GM21423 (cell line): ENCODE results near the gene MYOCOS.

Source experiments
- ATAC-seq: cut with Tn5 transposase; IDR thresholded peaks from one replicate; pipeline ENCODE4 v1.9.1; 2021; ENCODE audit warnings: mild to moderate bottlenecking, moderate library complexity; ENCODE audit not compliant: unreplicated experiment

MYOCOS gene

GRCh38 chr1:171623651-171624331 lies 1.7 kb downstream of the MYOCOS start:
- ATAC-seq, result no peak

GRCh38 chr1:171625225-171625624 lies 3.2 kb downstream of the MYOCOS start:
- no peak for ATAC-seq

GRCh38 chr1:171627020-171627419 lies 5.0 kb downstream of the MYOCOS start:
- ATAC-seq, result no peak

- no peak for ATAC-seq
Observed at GRCh38 chr1:171628225-171628624, 6.2 kb downstream of the MYOCOS start.

GRCh38 chr1:171635661-171636060 lies 13.6 kb downstream of the MYOCOS start:
- ATAC-seq, result no peak

- no peak for ATAC-seq
Observed at GRCh38 chr1:171636141-171636540, 14.1 kb downstream of the MYOCOS start.

- ATAC-seq, result no peak
Observed at GRCh38 chr1:171637928-171638576, 16.0 kb downstream of the MYOCOS start.

GRCh38 chr1:171640225-171640624 lies 18.2 kb downstream of the MYOCOS start:
- no peak for ATAC-seq

- no peak for ATAC-seq
Observed at GRCh38 chr1:171641076-171641864, 19.2 kb downstream of the MYOCOS start.

- no peak for ATAC-seq
Observed at GRCh38 chr1:171642197-171642596, 20.2 kb downstream of the MYOCOS start.

GRCh38 chr1:171643156-171643555 lies 21.1 kb downstream of the MYOCOS start:
- no peak for ATAC-seq

- peak; percentile 58 for ATAC-seq
Observed at GRCh38 chr1:171644805-171645483, 22.9 kb downstream of the MYOCOS start.

- ATAC-seq, result no peak
Observed at GRCh38 chr1:171645553-171646248, 23.7 kb downstream of the MYOCOS start.

GRCh38 chr1:171646249-171646560 lies 24.2 kb downstream of the MYOCOS start:
- ATAC-seq, result no peak

- ATAC-seq, result no peak
Observed at GRCh38 chr1:171652234-171652822, 30.3 kb downstream of the MYOCOS start, which contains the start of gene MYOC. Gene MYOC (minus strand): TSS chr1:171652688. CDS start chr1:171652611, 77 bp downstream.

- no peak for ATAC-seq
Observed at GRCh38 chr1:171653796-171654195, 31.8 kb downstream of the MYOCOS start.

- no peak for ATAC-seq
Observed at GRCh38 chr1:171654201-171654941, 32.3 kb downstream of the MYOCOS start.

- ATAC-seq, result peak; percentile 64
Observed at GRCh38 chr1:171654942-171655745, 33.1 kb downstream of the MYOCOS start.

GRCh38 chr1:171655746-171656116 lies 33.7 kb downstream of the MYOCOS start:
- ATAC-seq, result no peak
